ENCODE data around the gene SEC16A.

- TF ChIP-seq EZH2 (IDR thresholded peaks at IDR 0.05) (no peak), POLR2AphosphoS5 (IDR thresholded peaks at IDR 0.05; ENCODE audit: borderline replicate concordance, low read depth, low read length) (no peak), FOXP2 (optimal IDR thresholded peaks at IDR 0.05; ENCODE audit: control extremely low read depth, extremely low read length, insufficient read depth) (no peak)
Observed at GRCh38 chr9:136481558-136481957, 1.3 kb downstream of the SEC16A start.

Data from SK-N-MC (cell line).